GM21360 (cell line): ENCODE results near the gene JUN.
"Not testable (repeated sequence)": the region's sequence is repeated elsewhere in the genome, so short reads cannot be mapped to it uniquely, and the experiment has no call there.

ENCODE experiments used
- ATAC-seq: cut with Tn5 transposase; IDR thresholded peaks from one replicate; pipeline ENCODE4 v1.9.1; 2021; ENCODE audit warnings: mild to moderate bottlenecking, moderate library complexity; ENCODE audit not compliant: unreplicated experiment

JUN gene

DNA sequence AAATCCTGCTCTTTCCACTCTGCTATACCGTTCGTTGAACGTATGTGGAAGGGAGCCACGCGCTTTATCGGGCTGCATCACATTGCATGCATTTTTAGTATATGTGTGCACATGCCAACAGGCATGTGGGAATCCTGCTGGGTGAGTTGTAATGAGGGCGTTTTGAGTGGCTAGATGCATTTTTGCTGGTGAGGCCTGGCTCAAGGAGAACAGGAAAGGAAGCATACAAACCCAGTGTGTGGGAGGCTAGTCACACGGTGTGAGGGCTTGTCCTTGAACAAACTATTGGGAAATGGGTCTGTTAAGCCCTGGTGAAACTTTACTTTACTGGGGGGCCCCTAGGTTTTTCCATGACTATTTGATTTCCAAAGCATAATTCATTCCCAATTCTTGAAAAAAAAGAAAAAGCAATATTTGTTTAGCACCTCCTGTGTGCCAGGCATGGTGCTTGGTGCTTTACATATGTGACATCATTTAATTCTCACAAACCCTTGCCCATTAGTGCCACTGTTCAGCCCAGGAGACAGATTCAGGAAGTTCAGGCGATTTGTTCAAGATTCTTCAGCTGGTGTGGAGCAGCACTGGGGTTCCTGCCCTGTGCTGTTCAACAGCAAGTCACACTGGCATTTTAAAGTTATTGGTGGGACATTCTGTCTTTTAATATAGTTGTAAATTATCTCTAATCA lies 25.6 kb upstream of the JUN start:
- ATAC-seq = no peak

DNA sequence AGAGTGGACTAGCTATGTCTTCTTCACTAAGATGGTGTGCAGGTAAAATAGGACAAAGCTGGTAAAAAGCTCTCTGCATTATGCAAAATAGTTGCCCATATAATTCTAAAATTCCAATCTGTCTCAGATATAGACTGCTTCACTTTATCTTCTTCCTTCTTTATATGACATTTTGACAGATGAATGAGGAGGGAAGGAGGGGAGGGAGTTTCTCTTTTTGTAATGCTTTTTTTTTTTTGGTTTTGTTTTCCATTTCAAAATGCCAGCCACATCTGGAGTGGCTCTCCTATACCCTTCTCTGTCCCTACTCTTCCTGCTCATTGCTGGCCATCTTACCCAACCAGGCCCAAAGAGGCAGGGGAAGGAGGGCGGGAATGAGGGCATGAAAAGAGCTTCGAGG lies 24.2 kb upstream of the JUN start:
- ATAC-seq = no peak

DNA sequence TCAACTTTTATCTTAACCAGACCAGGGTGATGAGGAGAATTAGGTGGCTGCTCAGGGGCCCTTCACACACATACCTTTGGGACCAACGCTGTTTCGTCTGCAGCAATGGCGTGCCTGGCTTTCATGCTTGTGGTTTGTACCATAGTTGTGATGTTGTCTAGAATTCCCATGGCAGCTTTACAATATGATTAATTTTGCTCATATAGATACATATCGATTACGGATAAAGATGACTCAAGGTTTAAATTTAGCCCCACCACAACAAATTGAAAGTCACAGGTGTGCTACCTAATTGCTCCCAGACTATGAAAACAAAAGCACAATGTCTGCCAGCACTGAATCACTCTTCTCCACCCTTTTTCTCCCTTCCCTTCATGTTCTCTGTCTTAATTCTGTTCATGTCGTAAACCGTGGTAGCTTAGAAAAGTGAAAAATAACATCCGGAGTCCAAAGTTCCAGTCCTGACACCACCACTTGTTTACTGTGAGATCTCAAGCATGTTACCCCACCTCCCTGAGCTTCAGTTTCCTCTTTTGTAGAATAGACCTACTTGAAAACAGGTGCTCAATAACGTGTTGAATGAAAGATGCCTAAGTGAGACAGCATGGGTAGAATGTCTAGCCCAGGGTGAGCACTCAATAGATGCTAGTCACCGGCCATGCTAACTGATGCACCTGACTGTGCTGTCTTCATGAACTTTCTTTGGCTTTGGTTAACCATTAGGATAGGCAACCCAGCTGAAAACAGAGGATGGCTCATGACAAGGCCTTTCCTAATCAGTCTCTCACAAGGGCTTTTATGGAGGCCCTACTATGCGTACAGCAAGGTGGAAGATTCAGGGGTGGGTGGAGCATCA lies 22.1 kb upstream of the JUN start:
- peak; percentile 61 for ATAC-seq

GRCh38 chr1:58804853-58805565 lies 21.2 kb upstream of the JUN start:
- no peak for ATAC-seq

GRCh38 chr1:58803858-58804257 lies 20.0 kb upstream of the JUN start:
- no peak for ATAC-seq

GRCh38 chr1:58802640-58803399 lies 19.0 kb upstream of the JUN start:
- no peak for ATAC-seq

DNA sequence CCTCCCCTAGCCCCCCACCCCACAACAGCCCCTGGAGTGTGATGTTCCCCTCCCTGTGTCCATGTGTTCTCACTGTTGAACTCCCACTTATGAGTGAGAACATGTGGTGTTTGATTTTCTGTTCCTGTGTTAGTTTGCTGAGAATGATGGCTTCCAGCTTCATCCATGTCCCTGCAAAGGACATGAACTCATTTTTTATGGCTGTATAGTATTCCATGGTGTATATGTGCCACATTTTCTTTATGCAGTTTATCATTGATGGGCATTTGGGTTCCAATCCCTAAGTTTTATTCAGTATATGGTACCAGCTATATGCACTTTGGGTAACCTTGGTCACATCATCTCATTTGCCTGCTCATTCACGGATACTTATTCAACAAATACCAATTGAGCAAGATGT lies 17.4 kb upstream of the JUN start:
- not testable (repeated sequence) for ATAC-seq

- ATAC-seq = no peak
These were observed 15.8 kb upstream of the JUN start for GRCh38 chr1:58799650-58800049.

GRCh38 chr1:58798910-58799442 lies 15.1 kb upstream of the JUN start:
- no peak for ATAC-seq

DNA sequence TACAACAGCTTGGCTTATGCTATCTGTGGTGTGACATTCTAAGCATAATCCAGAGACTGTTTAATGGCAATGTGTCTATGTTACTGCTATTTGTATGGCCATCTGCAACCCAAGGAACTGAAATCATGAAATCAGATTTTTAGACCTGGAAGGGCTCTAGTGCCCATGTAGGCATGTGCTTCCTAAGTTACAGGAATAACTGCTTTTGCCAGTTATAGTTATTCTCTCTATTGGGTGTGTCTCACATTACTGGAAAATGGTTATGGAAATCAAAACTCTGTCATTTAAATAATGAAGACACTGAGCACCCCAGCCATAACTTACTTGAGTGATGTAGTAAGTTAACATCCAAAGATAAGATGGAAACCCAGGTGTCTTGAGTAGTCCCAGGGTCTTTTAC lies 12.6 kb upstream of the JUN start:
- ATAC-seq = no peak

DNA sequence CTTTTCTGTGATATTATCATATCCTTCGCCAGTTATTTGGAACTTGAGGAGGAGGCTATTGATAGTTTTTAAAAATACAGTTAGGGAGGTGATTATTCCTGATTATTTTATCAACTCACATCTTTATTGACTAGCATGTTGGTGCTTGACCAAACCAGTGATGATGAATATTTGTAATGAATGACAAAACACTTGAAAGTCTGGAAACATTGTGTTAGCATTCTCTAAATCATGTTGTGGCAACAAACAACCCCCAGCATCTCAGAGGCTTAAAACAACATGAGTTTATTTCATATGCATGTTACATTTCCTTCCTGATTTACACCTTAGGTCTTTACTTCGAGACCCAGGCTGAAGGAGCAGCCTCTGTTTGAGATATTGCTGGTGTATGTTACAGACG lies 10.7 kb upstream of the JUN start:
- ATAC-seq = no peak

- no peak for ATAC-seq
These were observed 9.0 kb upstream of the JUN start for GRCh38 chr1:58792846-58793245.

DNA sequence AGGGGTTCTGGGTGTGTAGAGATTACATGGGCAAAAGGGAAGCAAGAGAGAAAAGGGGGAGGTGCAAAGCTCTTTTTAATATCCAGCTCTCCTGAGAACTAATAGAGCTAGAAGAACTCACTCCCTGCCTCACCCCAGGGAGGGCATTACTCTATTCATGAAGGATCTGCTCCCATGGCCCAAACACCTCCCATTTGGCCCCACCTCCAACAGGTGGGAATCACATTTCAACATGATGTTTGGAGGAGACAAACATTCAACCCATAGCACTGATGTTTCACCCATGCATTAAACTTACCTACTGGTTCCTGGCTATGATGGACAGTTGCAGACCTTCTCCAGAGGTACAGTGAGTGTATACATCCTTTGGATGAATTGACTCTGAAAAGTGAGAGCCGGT lies 7.3 kb upstream of the JUN start:
- no peak for ATAC-seq

- ATAC-seq = no peak
These were observed 6.3 kb upstream of the JUN start for GRCh38 chr1:58789996-58790660.

- no peak for ATAC-seq
These were observed 5.5 kb upstream of the JUN start for GRCh38 chr1:58789322-58789856.

DNA sequence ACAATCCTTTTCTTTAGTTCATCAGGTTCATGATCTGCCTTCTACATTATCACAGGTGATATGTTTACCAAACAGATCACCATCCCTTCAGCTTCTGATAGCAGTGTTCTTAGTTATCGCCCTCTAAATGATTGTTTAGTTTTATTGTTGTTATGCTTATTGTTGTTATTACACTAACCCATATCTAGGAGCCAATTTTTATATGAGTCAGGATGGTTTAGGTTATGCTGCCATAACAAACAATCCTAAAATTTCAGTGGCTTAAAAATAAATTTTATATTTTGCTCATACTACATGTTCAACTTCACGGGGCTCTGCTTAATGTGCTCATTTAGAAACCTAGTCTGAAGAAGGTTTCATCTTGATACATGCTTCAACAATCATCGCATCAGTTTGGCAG lies 4.4 kb upstream of the JUN start:
- ATAC-seq = no peak

GRCh38 chr1:58786927-58787245 lies 3.0 kb upstream of the JUN start:
- ATAC-seq = no peak

GRCh38 chr1:58786184-58786926 lies 2.5 kb upstream of the JUN start:
- ATAC-seq = no peak

GRCh38 chr1:58785442-58786058 lies 1.7 kb upstream of the JUN start:
- ATAC-seq = no peak
